Mammary epithelial cell (primary cell): ENCODE measurements around the gene CYP4F22.

Source experiments
- CTCF ChIP-seq, 2 donors: IDR thresholded peaks in 1 of 2; conservative IDR thresholded peaks in 1 of 2; 2 replicates each; pipeline ENCODE4 v1.5.1; 2011 to 2012; ENCODE audit warnings: inconsistent platforms in 2 of 2, low read length in 2 of 2, mild to moderate bottlenecking in 2 of 2, control low read depth in 1 of 2, low read depth in 1 of 2; ENCODE audit not compliant: insufficient read depth in 1 of 2; ENCODE audit errors: extremely low read depth in 1 of 2
- EZH2 ChIP-seq: IDR thresholded peaks from 2 replicates; pipeline ENCODE4 v1.6.1; 2012; ENCODE audit warnings: low read length, inconsistent platforms, borderline replicate concordance

DNA sequence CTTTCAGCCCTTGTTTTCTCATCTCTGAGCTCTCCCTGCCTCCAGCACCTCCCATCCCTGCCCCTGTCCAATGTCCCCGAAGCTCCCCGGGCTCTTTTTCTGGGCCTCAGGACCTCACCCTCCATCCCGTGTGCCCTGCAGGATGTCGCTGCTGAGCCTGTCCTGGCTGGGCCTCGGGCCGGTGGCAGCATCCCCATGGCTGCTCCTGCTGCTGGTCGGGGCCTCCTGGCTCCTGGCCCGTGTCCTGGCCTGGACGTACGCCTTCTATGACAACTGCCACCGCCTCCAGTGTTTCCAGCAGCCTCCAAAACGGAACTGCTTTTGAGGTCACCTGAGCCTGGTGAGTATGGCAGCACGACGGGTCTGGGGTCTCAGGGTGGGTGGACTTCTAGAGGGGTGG is 55.6 kb downstream of the CYP4F22 start:
- TF ChIP-seq CTCF (conservative IDR thresholded peaks at IDR 0.05 in 1 of 2, IDR thresholded peaks at IDR 0.05 in 1 of 2; ENCODE audit: extremely low read depth in 1 of 2, insufficient read depth in 1 of 2, low read depth in 1 of 2, low read length in 2 of 2) (no peak), EZH2 (no peak)
